NCI-H748 treated with DMSO at 0.1 percent for 48 hours (cell line): ENCODE measurements around the gene TOR1AIP1.
"Not testable (repeated sequence)": the region's sequence is repeated elsewhere in the genome, so short reads cannot be mapped to it uniquely, and the experiment has no call there.

Experiments
- DNase-seq: peaks from one replicate; lab custom pipeline; 2025; lab: John Stamatoyannopoulos, UW

The TOR1AIP1 gene

DNA sequence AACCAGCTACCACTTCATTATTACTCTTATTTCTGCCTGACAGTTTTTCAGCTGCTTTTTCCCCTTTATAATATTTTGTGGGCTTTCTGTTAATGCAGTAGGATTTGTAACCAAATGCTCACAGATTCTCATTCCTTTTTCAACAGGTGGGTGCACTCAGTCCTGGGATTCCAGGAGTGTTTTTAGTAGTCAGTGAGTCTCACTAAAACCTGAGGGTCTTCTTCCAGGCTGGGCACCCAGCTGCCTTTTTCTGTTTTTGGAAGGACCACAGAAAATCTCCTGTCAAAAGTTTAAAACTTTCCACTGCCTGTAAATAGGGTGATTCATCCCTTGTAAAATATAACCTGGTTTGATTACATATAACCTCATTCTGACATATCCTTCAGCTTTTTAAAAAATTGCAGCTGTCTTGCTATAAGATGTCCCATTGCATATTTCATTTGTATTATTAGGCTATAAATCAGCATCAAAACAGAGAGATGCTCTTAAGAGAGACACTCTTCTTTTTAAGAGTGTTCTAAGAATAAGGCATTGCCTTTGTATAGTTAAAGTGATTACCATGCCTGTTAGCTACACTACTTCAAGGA is 55.7 kb downstream of the TOR1AIP1 start:
- DNase-seq = no peak

DNA sequence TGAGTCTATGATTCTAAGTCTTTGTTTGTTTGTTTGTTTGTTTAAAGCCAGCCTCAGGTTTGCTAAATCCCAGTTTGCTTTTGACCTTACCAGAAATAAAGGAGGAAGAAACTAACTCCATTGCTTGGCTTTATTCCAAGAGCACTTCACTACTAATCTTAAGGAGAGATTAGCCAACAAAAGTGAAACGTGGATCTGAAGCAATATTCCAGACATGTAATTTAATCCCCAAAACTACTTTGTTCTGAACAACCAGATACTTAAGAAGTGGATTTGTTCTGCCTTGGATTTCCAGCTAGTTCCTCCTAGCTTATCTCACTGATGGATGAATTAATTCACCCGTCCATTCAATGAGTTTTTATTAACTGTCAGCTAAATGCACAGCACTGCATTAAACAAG is 56.7 kb downstream of the TOR1AIP1 start:
- DNase-seq = no peak

DNA sequence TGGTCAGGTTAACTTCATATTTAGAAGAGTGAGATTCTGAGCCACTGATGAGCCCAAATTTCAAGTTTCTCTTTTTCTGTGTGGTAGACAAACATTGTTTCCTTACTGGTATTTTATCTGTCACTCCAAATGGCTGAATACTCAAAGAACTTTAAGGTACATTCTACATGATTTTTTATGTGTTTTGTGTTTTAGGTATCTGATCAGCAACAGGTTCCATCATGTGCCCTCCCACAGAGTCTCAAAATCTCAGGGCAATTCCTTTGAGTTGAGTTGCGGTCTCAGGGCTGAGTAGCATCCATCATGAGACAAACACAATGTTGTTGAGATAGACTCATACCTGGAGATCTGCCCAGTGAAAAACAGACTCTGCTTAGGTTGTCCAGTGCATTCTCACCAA is 57.9 kb downstream of the TOR1AIP1 start:
- DNase-seq = no peak

DNA sequence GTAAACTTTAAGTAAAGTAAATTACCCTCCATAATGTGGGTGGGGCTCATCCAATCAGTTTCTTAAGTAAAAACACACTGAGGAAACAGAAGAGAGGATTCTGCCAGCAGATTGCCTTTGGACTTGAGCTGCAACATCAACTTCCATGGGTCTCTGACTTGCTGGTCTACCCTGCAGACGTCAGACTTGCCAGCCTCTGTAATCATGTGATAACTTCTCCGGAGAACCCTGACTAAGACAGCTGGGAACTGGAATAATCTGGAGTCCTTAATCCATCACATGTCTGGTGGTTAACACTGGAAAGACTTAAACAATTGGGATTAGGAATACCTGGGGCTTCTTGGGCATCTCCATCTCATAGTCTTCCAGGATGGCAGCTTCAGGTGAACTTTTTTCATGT is 59.4 kb downstream of the TOR1AIP1 start:
- no peak for DNase-seq

DNA sequence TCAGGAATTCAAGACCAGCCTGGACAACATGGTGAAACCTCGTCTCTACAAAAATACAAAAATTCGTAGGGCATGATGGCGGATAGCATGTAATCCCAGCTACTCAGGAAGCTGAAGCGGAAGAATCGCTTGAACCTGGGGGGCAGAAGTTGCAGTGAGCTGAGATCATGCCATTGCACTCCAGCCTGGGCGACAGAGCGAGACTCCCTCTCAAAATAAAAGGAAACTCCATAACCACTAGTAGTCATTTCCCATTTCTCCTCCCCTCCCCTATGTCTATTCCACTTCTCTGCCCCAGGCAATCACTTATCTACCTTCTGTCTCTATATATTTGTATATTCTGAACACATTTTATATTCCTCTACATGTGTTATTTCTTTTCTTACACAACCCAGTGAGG is 68.6 kb downstream of the TOR1AIP1 start:
- no peak for DNase-seq

DNA sequence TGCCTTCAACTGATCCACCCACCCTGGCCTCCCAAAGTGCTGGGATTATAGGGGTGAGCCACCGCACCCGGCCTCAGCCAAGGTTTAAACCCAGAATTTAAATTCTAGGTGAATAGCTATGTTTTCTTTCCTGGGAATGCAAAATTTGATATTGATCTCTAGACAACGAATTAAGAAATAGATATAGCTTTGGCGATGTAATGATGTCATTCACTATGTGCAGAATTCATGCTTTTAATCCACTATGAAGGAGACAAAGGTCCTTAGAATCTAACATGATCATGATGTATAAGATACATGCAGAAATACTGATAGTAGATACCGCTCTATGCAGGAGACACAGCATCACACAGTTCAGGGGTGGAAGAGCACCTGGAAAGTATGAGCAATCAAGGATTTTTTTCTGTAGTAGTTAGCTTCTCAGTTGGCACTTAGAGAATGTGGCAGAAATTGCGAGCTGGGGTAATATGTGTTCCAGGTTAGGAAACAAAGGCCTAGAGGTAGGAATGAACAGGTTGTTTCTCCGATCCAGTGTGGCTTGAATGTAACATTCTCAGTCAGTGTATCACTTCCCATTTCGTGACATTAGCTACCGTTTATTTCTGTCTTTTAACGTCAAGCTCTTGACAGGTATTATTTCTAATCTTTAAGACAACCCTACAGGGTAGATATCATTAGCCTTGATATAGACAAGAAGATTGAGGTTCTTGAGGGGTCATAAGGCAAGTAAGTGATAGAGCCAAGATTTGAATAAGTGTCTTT is 69.5 kb downstream of the TOR1AIP1 start:
- DNase-seq = no peak

DNA sequence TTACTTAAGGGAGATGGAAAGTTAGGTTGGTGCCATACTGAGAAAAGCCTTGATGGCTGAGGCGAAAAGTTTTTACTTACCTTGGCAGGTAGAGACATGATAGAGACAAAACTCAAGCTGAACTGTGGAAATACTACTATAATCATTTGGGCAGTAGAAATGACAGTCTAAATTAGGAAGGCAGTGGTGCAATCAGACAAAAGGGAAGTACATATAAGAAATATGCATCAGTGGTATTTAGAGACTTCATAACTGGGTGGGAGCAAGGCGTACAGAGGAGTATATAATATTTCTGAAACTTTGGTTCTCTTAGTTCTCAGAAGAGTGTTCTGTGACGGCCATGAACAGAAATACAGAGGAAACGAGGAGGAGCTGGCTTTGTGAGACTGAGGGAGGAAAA is 70.1 kb downstream of the TOR1AIP1 start:
- DNase-seq = no peak

DNA sequence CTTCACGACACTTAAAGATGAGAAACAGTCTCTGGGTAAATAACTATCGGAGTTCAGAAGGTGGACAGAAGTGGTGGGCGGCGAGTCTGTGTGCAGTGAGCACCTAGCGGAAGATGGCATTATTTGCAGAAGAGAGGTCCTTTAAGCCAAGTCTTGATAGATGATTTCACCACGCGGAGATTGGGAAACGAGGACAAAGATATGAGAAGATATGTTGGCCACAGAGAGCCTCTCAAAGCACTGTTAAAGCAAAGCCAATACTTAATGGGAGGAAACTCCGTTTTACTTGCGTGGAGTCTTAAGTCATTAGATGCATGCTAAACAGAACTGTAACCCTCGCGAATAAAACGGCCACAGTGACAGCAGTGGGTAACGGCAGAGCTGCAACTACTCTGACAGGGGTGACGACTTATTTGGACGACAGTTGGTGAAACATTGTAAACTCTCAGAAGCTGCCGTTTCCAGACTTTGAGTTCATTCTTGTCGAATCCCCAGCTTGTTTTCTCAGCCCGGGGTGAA is 71.9 kb downstream of the TOR1AIP1 start:
- peak; percentile 30 for DNase-seq

DNA sequence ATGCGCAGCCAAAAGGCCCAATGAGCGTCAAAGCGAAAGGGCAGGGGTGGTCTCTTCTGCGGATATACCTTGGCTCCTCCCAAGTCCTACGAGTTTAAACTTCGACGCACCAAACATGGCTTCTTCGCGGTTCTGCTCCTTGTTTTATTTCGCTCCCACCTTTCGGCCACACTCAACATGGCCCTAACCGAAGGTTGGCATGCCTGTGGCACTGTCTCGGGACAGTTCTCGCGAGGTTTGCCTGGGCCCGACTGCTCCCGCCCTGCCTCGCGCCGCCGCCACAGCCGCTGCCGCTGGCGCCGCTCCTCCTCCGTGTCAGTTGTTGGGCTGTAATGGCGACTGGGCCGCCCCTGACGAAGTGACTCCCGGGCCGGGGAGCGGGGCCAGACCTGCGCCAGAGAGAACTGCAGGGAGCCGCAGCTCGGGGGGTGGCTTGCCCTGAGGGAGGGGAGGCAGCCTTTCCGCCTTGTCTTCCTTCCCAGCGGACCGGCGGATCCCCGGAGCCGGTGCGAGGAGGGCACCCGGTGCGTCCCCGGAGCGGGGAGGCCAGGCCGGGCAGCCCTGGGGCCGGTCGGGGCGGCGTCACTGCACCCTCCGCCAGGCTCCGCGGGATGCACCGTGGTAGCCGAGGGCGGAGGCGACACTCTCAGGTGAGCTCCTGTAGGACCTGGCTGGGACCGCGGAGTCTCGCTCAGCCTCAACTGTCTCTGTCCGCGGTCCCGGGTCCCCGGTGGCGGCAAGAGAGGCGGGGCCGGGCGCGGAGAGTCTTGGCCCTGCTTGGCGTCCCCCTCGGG is 72.6 kb downstream of the TOR1AIP1 start, which contains the start of gene CEP350:
Gene CEP350, plus strand, starts transcription at position 318 of the 794 bp plus-strand sequence. CDS start 31,372 bp downstream, outside the sequence.
- DNase-seq = peak; percentile 87

DNA sequence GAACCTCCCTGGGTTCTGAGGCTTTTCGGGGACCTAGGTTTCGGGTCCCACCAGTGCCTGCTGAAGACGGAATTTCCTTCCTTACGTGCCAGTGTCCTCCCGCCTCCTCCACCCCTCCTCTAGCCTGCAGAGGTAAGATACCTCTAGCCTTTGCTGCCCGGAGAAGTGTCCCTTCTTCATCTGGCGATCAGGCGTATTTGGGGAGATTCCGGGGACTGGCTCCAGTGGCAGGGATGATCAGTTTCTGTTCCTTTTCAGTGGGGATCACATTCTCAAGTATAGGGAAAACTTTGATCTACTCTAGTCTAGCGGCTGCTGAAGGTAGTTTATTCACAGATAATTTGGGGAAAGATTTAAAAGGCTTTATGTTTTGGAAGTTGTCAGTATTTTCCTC is 73.2 kb downstream of the TOR1AIP1 start:
- DNase-seq = no peak

DNA sequence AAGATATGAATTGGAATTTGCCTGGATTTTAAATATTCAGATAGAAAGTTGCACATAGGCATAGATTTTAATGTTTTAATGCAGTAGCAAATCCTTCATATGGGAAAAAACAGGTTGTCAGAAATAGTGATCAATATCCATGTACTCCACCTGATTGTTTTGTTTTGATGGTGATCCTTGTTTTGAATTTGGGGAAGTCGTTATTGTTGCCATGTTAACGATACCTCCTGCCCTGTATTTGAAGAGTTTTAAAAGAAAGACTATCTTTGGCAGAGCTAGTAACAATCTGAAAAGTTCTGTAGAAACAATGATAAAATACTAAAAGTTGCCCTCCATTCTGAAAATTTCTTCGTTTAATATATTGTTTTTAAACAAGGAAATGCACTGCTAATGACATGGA is 73.6 kb downstream of the TOR1AIP1 start:
- DNase-seq = no peak

DNA sequence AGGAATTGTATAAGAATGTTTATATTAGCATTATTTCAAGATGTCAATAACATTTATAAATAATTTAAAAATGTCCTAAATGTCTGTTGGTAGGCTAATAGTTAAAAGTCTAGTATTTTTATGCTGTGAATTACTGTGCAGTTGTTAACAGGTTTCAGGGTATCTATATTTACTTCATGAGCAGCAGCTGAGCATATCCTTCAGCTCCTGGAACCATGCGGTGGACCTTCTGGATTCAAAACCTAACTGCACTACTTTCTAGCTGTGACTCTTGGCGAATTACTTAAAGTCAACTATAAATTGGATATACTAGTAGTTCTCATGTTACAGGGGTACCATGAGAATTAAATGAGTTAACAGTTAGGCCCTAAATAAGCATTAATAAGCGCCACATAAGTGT is 76.3 kb downstream of the TOR1AIP1 start:
- no peak for DNase-seq

DNA sequence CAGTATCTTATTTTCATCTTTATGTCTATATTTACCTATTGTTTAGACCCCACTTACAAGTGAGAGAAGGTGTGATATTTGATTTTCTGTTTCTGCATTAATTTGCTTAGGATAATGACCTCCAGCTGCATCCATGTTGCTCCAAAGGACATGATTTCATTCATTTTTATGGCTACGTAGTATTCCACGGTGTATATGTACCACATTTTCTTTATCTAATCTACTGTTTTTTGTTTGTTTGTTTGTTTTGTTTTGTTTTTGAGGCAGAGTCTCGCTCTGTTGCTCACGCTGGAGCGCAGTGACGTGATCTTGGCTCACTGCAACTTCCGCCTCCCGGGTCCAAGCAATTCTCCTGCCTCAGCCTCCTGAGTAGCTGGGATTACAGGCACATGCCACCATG is 80.1 kb downstream of the TOR1AIP1 start:
- not testable (repeated sequence) for DNase-seq

DNA sequence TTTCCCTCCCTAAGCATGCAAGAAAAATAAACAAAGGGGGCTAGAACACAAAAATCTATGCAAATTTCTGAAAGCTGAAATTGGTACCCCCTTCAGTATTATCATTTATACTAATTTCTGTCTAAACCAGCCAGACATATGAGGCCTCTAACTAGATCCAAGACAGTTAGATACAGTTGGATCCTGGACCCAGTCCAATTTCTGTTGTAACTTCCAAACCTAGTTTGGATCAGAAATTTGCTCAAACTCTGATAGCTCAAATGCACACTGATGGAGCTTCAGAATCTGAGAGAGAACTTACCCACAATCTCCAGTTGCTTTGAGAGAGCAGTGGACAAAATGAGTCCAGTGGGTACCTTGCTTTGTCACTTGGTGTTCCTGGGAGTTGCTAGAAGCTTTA is 84.5 kb downstream of the TOR1AIP1 start:
- no peak for DNase-seq

DNA sequence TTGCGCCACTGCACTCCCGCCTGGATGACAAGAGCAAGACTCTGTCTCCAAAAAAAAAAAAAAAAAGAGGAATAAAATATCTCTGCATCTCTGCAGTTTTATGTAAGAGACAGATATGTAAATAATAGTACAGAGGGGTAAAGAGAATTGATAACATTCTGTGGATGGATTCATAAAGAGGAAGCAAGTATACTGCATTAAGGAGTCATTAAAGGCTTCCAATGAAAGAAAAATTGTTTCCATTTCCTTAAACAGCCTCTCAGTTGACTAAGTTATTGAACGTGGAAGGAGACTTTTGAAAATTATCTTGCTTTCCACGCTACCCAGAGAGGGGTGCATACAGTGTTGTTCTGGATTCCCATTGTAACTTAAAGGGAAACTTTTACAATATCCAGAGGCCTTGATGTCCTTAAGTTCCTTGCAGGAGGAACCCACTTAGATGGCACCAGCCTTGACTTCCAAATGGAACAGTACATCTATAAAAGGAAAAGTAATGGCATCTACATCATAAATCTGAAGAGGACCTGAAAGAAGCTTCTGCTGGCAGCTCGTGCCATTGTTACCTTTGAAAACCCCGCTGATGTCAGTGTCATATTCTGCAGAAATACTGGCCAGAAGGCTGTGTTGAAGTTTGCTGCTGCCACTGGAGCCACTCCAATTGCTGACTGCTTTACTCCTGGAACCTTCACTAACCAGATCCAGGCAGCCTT is 86.4 kb downstream of the TOR1AIP1 start:
- DNase-seq = no peak

DNA sequence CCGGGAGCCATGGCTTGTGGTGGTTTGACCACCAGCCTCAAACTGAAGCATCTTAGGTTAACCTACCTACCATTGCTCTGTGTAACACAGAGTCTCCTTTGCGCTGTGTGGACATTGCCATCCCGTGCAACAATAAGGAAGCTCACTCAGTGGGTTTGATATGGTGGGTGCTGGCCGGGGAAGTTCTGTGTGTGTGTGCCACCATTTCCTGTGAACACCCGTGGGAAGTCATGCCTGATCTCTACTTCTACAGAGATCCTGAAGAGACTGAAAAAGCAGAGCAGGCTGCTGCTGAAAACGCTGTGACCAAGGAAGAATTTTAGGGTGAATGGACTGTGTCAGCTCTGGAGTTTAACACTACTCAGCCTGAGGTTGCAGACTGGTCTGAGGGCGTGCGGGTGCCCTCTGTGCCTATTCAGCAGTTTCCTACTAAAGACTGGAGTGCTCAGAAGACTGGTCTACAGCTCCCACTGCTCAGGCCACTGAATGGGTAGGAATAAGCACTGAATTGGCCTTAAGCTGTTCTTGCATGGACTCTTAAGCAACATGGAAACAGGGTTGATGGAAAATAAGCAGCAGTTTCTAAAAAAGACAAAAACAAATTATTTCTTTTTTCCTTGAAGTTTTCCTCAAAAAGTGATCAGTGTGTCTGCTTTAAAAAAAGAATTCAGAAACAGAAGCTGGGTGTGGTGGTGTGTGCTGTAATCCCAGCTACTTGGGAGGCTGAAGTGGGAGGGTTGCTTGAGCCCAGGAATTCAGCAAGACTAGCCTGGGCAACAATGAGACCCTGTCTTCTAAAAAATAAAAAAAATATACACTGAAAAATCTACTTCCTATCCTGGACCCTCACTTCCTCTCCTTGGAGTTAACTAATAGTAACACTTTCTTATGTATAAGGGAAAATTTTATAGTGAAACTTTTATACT is 87.2 kb downstream of the TOR1AIP1 start:
- DNase-seq = no peak
